Mesothelial cell of epicardium (in vitro differentiated cells): ENCODE results near the gene ZNF180. TPM values are rescaled to one million over a fixed set of nuclear protein-coding genes. Genes with fewer than 3 reads are reported as not detected.

Experiments used
- DNase-seq, 2 experiments: peaks; one replicate each; pipeline ENCODE4 v3.0.0; 2021; ENCODE audit warnings: low spot score in 2 of 2; ENCODE audit not compliant: unreplicated experiment in 2 of 2
- H3K27ac Mint-ChIP-seq: 2 replicates; pipeline ENCODE4 v1.8.0; 2021; ENCODE audit warnings: mixed read lengths
- H3K27me3 Mint-ChIP-seq: 2 replicates; pipeline ENCODE4 v1.8.0; 2021; ENCODE audit warnings: low read depth, mixed read lengths
- H3K36me3 Mint-ChIP-seq: 2 replicates; pipeline ENCODE4 v1.8.0; 2021; ENCODE audit warnings: mixed read lengths
- H3K4me1 Mint-ChIP-seq: 2 replicates; pipeline ENCODE4 v1.8.0; 2021; ENCODE audit warnings: mixed read lengths
- H3K4me3 Mint-ChIP-seq: 2 replicates; pipeline ENCODE4 v1.8.0; 2021; ENCODE audit warnings: mild to moderate bottlenecking, moderate library complexity, mixed read lengths
- H3K9me3 Mint-ChIP-seq: 2 replicates; pipeline ENCODE4 v1.8.0; 2021; ENCODE audit warnings: mixed read lengths
- total RNA-seq: library from RNA; stranded (reverse); gene quantifications from 3 replicates; pipeline ENCODE4 v1.2.1, GENCODE V29; 2021
- TF ChIP-seq, protein P1 (sequence below): fragments of 200-600 bp; sonication (generic); IDR thresholded peaks from one replicate; pipeline ENCODE4 v1.5.0; 2021; ENCODE audit warnings: antibody characterized with exemption; ENCODE audit not compliant: unreplicated experiment

The ZNF180 gene
- total RNA-seq, 1 donor from 2014 or later: 13.1 TPM

DNA sequence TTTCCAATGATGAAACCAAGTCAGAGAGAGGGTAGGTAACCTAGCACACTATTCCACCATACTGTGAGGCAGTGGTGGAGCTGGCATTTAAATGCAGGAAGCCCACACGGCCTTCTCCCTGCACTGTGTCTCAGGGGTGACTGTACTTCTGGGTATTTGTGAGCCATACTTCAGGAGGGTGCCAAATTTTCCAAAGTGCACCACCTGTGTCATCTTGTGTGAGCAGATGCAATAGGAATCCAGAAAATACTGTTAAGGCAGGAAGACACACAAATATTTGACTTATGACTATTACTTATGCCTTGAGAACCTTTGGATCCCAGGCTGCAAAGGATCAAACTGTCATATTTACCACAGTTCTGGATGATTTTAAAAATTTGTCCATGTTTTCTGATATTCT is 69.4 kb downstream of the ZNF180 start:
- H3K27me3 Mint-ChIP-seq: no peaks in the 10 kb centered on the region
- no peak for DNase-seq
- H3K27ac Mint-ChIP-seq: no peak overlapping the region
- H3K9me3 Mint-ChIP-seq: peaks cover 86% of the 10 kb centered on the region
- no peak overlapping the region for H3K4me3 Mint-ChIP-seq
- H3K4me1 Mint-ChIP-seq: no peaks in the 10 kb centered on the region
- TF ChIP-seq, protein P1, sequence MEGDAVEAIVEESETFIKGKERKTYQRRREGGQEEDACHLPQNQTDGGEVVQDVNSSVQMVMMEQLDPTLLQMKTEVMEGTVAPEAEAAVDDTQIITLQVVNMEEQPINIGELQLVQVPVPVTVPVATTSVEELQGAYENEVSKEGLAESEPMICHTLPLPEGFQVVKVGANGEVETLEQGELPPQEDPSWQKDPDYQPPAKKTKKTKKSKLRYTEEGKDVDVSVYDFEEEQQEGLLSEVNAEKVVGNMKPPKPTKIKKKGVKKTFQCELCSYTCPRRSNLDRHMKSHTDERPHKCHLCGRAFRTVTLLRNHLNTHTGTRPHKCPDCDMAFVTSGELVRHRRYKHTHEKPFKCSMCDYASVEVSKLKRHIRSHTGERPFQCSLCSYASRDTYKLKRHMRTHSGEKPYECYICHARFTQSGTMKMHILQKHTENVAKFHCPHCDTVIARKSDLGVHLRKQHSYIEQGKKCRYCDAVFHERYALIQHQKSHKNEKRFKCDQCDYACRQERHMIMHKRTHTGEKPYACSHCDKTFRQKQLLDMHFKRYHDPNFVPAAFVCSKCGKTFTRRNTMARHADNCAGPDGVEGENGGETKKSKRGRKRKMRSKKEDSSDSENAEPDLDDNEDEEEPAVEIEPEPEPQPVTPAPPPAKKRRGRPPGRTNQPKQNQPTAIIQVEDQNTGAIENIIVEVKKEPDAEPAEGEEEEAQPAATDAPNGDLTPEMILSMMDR: no peak
- H3K36me3 Mint-ChIP-seq: peaks cover 76% of the 10 kb centered on the region

Other genes starting within 250 kb of the ZNF180 start
- 2.6 to 3.9 TPM (median 3.1 TPM) in 3 replicates for gene ZNF233, start 240.6 kb downstream of the ZNF180 start, total RNA-seq
- 12.5 to 14.0 TPM (median 13.2 TPM) in 3 replicates for gene ZNF235, start 195.5 kb downstream of the ZNF180 start, total RNA-seq
- 13.0 to 13.6 TPM (median 13.0 TPM) in 3 replicates for gene ZNF112, start 143.8 kb downstream of the ZNF180 start, total RNA-seq
- 9.8 to 11.6 TPM (median 11.2 TPM) in 3 replicates for gene ZNF285, start 98.9 kb downstream of the ZNF180 start, total RNA-seq
- 5.4 to 7.0 TPM (median 6.0 TPM) in 3 replicates for gene ZNF229, start 52.0 kb downstream of the ZNF180 start, total RNA-seq
- not detected in 3 replicates for gene CEACAM20, start 29.2 kb upstream of the ZNF180 start, total RNA-seq
- gene IGSF23, start 113.0 kb upstream of the ZNF180 start, total RNA-seq: not detected in 3 replicates
- gene PVR, start 143.4 kb upstream of the ZNF180 start, total RNA-seq: 26.8 to 29.1 TPM (median 28.5 TPM) in 3 replicates
- 10.2 to 11.2 TPM (median 11.0 TPM) in 3 replicates for gene CEACAM19, start 171.0 kb upstream of the ZNF180 start, total RNA-seq
- not detected in 3 replicates for gene CEACAM16, start 198.6 kb upstream of the ZNF180 start, total RNA-seq
- gene BCL3, start 248.2 kb upstream of the ZNF180 start, total RNA-seq: 14.9 to 21.5 TPM (median 20.1 TPM) in 3 replicates